Occipital lobe (tissue), 2 donors: ENCODE results near the gene CALM3. TPM values are rescaled to one million over a fixed set of nuclear protein-coding genes. Genes with fewer than 3 reads are reported as not detected.
"Not testable (repeated sequence)": the region's sequence is repeated elsewhere in the genome, so short reads cannot be mapped to it uniquely, and the experiment has no call there.

Source experiments
- DNase-seq: peaks from one replicate; lab custom pipeline; 2025; lab: John Stamatoyannopoulos, UW
- total RNA-seq: library from RNA; depleted of rRNA; stranded (reverse); fragments of >200 nt; gene quantifications from one replicate; pipeline ENCODE4 v1.2.3, GENCODE V29; 2014

The CALM3 gene
- 224 TPM for total RNA-seq

DNA sequence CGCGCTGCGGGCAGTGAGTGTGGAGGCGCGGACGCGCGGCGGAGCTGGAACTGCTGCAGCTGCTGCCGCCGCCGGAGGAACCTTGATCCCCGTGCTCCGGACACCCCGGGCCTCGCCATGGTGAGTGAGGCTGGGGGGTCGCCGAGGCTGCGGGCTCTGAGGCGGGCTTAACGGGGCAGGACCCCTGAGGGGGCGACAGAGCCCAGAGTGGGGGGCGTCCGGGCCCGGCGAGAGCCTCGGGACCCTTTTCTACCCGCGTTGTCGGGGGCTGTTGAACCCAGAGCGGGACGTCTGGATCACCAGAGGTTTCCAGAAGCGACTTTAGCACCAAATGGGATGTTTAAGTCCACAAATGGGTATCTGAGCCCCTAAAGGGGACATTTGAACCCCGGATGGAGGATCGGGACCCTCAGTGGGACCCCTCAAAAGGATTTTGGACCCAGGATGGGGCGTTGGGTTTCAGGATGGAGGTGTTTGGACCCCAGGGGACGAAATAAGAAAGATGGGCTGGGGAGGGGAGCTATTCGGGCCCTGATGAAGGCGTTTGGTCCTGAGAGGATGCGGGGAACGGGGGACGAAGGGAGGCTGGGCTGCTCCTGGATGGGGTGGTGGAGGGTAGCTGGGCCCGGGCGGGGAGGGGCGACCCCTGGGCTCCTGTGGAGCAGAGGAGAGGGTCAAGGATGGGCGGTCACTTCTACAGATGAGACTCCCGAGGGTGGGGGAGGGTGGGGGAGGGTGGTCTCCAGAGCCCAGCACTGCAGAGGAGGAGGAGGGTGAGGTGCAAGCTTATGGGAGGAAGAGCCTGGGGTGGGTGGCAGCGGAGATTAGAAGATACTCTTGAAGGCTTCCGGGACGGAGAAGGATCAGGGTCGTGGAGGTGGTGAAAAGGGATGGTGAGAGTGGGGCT, at the start of gene CALM3:
Gene CALM3, plus strand, starts transcription at position 13 of the 907 bp plus-strand sequence. Its CDS starts 105 bp downstream, at position 118.
- DNase-seq: no peak

DNA sequence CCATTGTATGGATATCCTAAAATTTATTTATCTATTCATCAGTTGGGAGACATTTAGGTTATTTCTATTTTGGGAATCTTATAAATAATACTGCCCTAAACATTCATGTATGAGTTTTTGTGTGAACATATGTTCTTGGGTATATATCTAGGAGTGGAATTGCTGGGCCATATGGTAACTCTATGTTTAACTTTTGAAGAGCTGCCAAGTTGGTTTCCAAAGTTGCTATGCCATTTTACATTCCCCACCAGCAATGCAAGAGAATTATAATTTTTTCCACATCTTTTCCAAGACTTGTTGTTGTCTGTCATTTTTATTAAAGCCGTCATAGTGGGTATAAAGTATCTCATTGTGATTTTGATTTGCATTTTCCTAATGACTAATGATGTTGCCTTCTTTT, 48.2 kb upstream of the CALM3 start:
- no peak for DNase-seq

DNA sequence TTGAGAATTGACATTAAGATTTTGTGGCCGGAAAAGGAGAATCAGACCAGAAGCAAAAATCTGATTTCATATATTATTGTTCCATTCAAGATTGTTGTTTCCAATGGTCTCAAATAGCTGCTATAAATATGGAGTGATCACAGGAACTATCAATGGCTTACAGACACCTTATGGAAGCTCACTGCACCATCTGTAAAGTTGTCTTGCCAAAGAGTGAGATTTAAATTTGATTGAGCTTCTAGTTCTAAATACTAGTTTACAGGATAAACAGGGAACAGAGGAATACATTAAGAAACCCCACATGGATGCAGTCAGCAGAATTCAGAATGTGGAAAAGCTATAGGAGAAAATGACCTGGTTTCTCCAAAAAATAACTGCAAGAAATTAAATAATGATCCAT, 47.0 kb upstream of the CALM3 start:
- no peak for DNase-seq

GRCh38 chr19:46555628-46556280, 45.4 kb upstream of the CALM3 start:
- no peak for DNase-seq

DNA sequence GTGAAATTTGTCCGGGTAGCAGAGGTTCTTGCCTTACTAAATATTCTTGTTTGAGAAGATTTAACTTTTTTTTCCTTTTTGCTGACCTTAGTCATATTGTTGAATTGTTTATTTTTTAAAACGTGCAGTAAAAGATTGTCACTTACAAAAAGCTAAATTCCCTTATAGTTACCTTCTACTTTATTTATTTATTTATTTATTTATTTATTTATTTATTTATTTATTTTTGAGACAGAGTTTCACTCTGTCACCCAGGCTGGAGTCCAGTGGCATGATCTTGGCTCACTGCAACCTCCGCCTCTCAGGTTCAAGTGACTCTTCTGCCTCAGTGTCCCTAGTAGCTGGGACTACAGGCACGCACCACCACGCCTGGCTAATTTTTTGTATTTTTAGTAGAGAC, 44.7 kb upstream of the CALM3 start:
- not testable (repeated sequence) for DNase-seq

- DNase-seq: no peak
These were observed 41.9 kb upstream of the CALM3 start for GRCh38 chr19:46559203-46559602.

- not testable (repeated sequence) for DNase-seq
These were observed 41.5 kb upstream of the CALM3 start for GRCh38 chr19:46559675-46560074.

DNA sequence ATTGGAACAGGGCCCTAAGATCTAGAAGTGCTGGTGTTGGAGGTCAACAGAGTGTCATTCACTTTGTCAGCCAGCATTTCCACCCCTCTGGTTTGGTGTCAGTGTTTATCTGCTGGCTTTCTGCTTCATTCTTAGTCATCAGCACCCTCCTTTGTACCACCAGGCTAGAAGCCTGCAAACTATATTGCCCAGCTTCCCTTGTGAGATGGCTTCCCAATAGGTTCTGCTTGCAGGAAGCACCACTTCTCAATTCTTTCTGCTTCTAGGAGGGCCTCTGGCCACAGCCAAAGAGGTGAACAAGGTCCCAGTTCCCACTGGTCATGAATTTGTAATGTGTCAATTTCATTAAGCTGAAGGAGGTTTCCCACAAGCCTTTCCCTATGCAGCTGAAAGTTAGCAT, 36.4 kb upstream of the CALM3 start:
- DNase-seq: no peak

GRCh38 chr19:46571495-46571894, 29.6 kb upstream of the CALM3 start:
- DNase-seq: no peak

- no peak for DNase-seq
These were observed 27.2 kb upstream of the CALM3 start for GRCh38 chr19:46573679-46574498.

DNA sequence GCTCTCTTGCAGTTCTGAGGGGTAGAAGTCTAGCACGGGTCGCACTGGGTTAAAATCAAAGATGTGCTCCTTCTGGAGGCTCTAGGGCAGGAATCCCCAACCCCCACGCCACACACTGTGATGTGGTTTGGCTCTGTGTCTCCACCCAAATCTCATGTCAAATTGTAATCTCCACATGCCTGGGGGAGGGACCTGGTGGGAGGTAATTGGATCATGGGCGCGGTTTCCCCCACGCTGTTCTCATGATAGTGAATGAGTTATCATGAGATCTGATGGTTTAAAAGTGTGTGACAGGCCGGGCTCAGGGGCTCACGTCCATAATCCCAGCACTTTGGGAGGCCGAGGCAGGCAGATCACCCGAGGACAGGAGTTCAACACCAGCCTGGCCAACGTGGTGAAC, 26.6 kb upstream of the CALM3 start:
- DNase-seq: no peak

GRCh38 chr19:46578450-46578849, 22.7 kb upstream of the CALM3 start:
- DNase-seq: no peak

GRCh38 chr19:46579361-46579879, 21.7 kb upstream of the CALM3 start:
- DNase-seq: no peak

DNA sequence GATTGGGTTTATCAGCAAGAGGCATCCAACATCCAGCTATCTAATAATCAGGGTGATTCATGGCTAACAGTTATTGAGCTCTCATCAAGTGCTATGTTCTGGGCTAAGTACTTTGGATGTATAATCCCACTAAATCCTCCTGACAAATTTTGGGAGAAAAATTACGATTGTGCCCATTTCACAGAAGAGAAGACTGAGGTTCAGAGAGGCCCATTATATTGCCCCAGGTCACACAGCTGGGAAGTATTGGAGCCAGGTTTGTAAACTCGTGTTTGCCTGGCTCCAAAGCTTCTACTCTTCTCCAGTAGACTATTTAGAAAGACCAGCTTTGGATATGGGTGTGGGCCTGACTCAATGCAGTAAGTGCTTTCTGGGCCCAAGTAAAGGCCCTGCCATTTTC, 20.9 kb upstream of the CALM3 start:
- no peak for DNase-seq

GRCh38 chr19:46585539-46585938, 15.6 kb upstream of the CALM3 start:
- DNase-seq: no peak

DNA sequence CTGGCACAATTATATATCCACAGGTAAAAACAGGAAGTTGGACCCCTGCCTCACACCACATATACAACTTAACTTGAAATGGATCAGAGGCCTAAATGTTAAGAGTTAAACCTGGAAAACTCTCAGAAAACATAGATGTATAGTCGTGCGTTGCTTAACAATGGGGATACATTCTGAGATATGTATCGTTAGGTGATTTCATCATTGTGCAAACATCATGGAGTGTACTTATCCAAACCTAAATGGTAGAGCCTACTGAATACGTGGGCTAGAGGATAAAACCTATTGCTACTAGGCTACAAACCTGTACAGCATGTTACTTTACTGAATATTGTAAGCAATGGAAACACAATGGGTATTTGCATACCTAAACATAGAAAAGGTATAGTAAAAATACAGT, 14.8 kb upstream of the CALM3 start:
- DNase-seq: no peak

- DNase-seq: no peak
These were observed 13.3 kb upstream of the CALM3 start for GRCh38 chr19:46587861-46588260.

GRCh38 chr19:46591254-46591653, 9.9 kb upstream of the CALM3 start:
- no peak for DNase-seq

GRCh38 chr19:46591870-46592269, 9.3 kb upstream of the CALM3 start:
- no peak for DNase-seq

GRCh38 chr19:46596008-46596407, 5.1 kb upstream of the CALM3 start:
- DNase-seq: no peak

GRCh38 chr19:46598372-46598917, 2.7 kb upstream of the CALM3 start:
- DNase-seq: no peak
